SK-N-MC (cell line): Measurements from ENCODE around the gene SH3RF3.

Experiments
- EZH2 ChIP-seq: fragments of 200-600 bp; sonication (generic); IDR thresholded peaks from one replicate; pipeline ENCODE4 v1.6.1; 2017; ENCODE audit warnings: antibody characterized with exemption
- FOXP2 ChIP-seq: optimal IDR thresholded peaks from 2 replicates; pipeline ENCODE3; 2011; ENCODE audit warnings: mild to moderate bottlenecking, moderate library complexity; ENCODE audit not compliant: insufficient read depth; ENCODE audit errors: extremely low read length, control extremely low read depth
- POLR2AphosphoS5 ChIP-seq: IDR thresholded peaks from 2 replicates; pipeline ENCODE4 v1.6.1; 2012; ENCODE audit warnings: mild to moderate bottlenecking, low read depth, low read length, borderline replicate concordance

DNA sequence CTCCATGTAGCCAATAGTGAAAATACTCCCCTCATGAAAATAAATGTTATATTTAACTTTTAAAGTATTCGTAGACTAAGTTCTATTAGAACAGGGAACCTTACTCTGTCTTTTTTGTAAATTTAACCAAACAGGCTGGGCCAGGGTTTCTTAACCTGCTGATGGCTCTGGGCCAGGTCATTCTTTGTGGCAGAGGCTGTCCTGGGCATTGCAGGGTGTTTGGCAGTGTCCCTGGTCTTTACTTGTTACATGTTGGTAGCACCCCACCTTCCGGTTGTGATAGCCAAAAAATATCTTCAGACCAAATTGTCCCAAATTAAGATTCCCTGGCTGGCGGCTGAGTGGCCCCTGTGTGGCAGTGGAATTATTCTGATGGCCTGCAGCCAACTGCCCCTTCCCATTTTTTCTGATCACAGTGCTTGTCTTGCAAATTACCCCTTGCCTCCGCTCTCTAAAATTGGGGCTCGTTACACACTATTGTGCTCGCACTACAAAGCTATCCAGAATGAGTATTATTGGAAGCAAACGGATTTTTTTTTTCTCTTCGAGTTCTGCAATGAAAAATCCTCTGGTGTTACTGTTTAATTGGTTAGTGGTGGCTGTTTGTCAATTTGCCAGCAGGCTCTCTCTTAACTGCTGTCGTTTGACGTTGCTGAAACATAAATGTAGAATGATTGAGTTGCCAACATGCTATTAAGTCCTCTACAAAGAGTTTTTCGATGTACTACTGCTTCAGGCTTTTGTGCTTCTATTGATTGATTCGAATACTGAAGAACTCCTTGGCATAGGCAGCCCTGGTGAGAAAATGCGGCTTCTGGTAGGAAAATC, 216.9 kb downstream of the SH3RF3 start:
- TF ChIP-seq EZH2 (no peak), POLR2AphosphoS5 (no peak), FOXP2 (no peak)
